Hematopoietic multipotent progenitor cell (in vitro differentiated cells): ENCODE results near the gene EPC1. TPM values are rescaled to one million over a fixed set of nuclear protein-coding genes. Genes with fewer than 3 reads are reported as not detected.
"Not testable (repeated sequence)": the region's sequence is repeated elsewhere in the genome, so short reads cannot be mapped to it uniquely, and the experiment has no call there.

ENCODE experiments used
- DNase-seq, 3 donors: peaks; one replicate each; pipeline ENCODE4 v3.0.0-alpha.2; 2011 to 2015; ENCODE audit warnings: low read depth in 2 of 3, low spot score in 2 of 3
- total RNA-seq: library from RNA; depleted of rRNA; stranded (reverse); fragments of >200 nt; gene quantifications from one replicate; pipeline ENCODE4 v1.2.3, GENCODE V29; 2012

The EPC1 gene
- total RNA-seq, 1 donor = 70.6 TPM

DNA sequence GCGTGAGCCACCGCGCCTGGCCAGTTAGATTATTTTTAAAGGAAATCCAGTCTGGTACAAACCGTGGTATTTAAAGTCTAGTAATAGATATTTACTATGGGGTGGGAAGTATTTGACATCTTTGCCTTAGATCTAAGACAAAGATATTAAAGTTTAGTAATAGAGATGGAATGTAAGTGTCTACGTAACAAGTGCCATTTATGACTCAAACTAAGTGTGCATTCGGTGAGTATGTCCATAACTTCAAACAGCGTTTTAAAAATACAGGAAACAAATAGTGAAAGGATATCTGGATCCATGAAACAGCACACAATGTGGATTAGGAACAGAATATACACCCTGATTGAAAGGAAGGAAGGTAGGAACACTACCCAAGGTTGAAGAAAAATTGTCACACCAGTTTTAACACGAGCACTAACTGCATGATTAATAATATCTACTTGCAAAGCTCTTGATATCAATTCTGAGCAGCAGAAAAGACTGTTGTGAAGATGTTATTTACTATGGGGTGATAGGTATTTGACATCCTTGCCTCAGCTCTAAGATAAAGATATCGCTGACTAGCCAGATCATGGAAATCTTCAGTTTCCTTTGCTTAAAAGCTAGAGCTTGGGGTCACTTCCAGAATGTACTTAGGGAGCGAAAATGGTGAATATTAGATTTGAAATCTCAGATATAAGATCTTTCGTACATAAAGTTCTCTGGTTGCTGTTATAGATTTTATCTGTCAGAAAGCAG is 48.7 kb downstream of the EPC1 start:
- DNase-seq = no peak

DNA sequence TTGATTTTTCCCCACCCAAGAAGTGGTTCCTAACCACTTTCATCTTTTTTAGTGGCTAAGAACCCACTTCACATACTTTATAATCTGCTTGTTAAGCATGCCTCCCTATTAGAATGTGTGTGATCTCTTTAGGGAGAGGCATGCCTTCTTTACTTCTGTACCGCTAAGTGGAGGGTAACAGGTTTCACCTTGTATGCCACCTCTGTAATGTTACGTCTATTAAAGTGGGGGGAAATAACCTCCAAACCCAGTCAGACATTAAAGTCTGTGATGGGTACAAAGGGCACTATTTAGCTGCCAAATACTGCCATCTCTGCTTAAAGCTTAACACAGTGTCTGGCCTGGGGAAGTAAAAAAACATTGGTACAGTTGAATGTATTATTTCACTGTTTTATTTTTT is 51.9 kb downstream of the EPC1 start:
- DNase-seq = no peak

DNA sequence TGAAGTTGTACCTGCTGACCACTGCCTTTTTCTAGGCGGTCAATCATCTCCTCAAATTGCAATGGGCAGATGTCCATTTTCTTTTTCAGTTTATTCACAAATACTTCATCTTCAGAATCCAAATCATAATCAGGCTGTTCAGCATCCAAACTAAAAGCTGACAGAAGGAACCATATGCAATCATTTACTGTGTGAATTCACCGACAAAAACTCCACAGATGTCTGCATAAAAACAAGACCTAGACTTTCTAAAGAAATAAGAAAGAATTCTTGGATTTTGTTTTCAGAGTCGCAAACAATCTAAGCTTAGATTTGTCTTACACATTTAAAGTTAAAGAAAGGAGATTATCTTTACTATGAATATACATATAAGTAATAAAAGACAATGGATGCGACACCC is 53.4 kb downstream of the EPC1 start:
- DNase-seq = no peak

DNA sequence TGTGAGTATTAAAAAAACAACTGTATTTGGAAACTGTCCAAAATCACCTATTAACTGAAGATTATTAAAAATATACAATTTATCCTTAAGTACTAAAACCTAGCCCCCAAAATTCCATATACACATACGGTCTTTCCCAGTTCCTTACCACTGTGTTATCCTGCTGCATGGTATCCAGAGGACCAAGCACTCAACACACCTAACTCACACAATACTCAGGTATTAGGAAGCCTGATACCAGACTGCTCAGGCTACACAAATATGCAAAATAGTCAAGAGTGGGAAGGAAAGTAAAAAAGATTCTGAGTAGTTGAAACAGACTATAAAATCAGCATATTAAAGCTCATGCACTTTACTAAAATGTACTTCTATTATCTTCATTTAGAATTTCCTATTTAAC is 67.2 kb downstream of the EPC1 start:
- DNase-seq = no peak

DNA sequence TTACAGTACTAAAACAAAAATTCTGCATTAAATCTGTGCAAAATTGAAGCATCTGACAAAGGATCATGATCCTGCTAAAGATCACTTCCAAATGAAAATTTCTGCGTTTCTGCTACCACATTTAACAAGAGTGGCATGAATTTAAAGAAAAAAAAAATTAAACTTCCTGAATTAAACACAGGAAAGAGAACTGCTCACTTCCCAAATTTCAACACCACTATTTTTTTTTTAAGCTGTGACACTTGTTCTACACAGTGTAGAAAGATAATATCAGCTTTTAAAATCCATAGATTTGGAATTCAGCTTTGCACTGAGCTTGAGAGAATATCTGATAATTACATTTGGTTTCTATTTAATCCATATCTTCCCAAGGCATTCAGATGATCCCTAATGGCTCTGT is 73.6 kb downstream of the EPC1 start:
- no peak for DNase-seq

DNA sequence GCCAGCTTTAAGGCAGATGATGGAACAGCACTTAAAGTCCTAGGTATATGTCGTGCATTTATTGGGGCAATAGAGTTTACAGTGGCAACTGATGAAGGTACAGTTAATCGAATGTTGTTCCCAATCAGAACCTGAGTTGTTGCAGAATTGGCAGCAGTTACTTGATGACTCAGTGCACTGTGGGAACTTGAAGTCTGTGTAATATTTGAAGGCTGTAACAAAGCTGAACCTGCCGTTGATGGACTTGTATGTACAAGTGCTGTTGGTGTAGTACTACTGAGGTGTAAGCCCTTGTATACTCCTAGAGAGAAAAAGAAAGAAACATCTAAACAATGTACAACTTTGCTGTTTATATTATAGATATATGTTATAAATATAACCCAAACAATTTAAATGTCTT is 75.3 kb downstream of the EPC1 start:
- DNase-seq = no peak

DNA sequence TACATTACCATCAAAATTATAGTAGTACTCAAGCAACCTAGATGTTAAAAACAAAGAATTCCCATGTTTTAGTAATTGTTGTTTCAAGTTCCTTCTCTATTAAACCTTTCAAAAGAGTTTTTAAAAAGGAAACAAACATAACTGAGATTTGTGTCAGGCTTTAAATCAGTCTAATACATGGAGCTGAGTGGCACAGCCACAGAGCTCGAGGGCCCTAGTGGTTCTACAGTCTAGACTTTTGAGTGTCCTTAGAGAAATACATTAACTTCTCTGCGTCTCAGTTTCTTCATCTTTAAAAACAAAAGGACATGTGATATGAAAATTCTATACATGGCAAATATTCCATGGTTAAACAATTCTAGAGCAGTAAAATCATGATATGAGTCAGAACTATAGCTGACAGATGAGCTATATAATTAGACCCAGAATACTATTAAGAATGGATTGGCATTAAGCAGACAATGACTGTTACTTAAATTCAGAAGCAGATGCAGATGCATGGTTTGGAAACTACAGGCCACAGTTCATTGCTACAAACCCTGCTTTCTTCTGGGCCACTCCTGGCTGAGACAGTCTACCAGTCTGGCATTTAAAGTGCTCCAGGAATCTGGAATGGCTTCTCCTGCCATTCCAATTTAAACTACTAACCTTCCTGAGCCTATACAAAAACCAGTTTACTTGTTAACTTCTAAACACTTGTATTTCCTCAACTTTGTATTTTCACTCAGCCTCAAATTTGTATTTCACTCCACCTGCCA is 77.4 kb downstream of the EPC1 start:
- DNase-seq = no peak

DNA sequence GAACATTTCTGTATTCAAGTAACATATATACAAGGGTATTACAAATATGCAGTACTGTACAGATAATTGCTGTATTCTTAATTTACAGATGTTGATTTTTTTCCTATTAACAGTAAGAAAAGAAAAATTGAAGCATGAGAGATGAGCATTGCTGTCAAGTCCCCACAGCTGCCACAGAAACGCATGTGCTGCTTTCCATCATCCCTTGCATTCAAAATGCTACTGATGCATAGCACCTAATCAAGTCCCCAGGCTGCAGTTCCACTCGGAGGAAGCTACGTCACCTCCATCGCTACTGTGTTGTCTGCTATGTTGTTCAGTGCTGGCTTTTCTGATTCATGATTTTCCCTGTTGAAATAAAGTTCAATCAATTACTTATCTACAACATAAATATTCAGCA is 78.2 kb downstream of the EPC1 start:
- DNase-seq = no peak

DNA sequence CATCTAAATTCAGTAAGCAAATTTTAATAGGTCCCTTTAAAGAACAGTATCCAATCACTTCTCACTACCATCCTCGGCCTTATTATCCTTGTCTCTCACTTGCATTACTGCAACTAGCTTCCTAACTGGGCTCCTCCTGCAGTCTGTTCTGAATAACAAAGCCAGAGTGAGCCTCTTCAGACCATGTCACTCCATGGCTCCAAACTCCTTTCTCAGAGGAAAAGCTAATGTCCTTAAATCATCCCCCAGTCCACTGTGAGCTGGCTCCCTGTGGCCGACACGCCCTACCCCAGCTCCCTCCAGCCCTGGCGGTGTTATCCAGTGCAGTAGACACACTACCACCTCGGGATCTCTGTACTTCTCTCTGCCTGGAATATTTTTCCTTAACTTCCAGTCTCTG is 80.0 kb downstream of the EPC1 start:
- no peak for DNase-seq

DNA sequence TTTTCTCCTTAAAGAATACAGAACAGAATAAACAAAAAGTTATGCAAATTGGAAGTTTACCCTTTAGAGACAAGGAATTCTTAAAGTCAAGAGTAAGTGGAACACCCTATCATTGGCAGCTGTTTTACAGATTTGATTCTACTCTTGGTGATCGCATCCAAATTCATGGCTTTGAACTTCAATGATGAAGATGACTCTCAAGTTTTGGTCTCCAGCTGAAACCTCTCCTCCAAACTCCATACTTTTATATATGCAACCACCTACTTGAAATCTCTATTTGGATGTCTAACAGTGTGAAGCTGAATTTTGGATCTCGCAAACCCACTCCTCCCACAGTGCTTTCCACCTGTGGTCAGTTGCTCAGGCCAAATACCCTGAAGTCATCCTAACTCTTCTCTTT is 80.4 kb downstream of the EPC1 start:
- DNase-seq = no peak

DNA sequence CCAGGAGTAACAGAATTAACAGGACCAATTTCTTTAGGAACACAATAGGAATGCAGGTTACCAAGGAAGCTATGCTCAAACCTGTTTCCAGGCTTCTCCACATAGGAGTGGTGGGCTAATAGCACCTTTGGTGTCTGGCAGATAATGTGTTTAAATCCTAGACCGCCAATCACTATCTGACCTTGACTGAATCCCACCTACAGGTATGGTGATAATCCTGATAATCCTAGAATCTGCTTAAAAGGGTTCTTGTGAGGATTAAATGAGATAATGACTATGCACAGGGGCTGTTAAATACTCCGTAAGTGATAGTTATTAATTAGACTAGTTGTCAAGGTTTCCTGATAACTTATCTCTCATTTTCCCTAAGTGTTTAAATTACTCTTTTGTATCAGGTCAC is 81.2 kb downstream of the EPC1 start:
- DNase-seq = no peak

DNA sequence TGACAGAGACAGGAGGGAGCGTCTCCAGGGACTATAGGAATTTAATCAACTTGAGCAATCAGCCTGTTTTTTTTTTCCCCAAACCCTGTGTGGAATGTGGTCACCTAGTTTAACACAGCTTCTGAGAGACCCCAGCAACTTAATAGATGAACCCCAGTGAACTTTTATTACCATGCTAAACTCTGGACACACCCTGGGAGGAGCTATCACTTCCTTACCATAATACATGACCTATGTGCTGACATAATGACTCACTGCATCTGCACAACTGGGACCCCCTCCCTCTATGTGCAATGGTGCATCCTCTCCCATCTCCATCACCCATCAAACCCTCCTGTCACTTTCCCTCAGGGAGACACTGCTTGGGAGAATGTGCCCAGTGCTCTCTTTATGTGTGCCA is 83.7 kb downstream of the EPC1 start:
- DNase-seq = no peak

DNA sequence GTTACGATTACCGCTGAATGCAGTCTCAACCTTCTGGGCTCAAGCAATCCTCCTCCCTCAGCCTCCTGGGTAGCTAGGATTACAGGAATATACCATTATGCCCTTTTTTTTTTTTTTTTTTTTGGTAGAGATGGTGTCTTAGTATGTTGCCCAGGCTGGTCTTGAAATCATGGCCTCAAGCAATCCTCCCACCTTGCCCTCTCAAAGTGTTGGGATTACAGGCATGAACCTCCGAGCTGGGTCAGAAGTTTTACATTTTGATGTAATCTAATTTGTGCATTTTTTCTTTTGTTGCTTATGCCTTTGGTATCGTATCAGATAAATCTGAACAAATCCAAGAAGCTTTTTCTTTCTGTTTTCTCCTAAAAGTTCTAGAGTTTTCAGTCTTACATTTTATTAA is 87.4 kb downstream of the EPC1 start:
- DNase-seq = no peak

DNA sequence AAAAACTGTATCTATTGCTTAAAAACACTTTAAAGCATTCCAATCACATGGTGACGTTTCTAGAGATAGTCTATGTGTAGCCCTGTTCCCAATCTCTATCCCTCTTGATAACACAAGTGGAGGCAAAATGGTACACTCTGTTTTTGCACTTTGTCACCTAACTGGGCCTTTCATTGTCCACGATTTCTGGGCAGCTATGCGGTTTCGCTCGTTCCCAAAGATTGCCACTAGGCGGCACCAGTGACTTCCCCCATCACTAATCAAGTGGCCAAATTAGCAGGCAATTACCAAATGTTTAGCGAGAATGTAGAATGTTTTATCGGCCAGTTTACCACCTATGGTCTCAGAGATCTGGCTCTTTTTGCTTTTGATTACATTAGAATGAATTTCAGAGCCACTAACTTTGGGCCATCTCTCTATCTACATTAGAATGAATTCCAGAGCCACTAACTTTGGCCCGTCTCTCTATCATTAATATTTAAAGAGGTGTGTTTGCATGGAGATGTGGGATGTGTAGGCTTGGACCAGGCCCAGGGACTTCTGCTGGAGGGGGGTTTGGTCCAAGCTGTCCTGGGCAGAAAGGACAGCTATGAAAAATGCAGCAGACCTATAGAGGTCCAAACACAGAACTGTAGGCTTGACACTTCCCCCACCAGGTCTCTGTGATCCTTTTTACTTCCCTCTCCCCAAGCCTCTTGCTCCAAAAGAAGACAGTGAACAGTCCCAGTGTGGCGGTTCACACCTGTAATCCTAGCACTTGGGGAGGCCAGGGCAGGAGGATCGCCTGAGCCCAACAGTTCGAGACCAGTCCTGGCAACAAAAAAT is 90.1 kb downstream of the EPC1 start:
- DNase-seq = peak; percentile 46 to 79 (median 59)

DNA sequence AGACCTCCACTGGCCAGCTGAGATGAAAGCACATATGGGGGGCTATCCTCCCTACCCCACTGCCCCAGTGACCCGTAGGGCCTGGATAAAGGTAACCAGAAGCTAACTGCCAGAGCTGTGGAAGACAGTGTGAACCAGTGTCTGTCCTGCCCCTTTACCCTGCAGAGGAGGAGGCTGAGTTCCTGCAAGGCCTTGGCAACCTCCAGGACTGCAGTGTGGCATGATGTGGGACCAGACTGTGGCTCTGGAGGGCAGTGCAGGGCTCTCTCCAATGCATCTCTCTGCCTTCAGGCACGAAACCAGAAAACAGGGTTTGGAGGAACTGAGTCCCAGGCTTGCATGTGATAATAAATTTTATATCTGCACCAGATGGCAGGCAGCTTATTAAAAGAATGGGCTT is 93.1 kb downstream of the EPC1 start:
- DNase-seq = no peak

DNA sequence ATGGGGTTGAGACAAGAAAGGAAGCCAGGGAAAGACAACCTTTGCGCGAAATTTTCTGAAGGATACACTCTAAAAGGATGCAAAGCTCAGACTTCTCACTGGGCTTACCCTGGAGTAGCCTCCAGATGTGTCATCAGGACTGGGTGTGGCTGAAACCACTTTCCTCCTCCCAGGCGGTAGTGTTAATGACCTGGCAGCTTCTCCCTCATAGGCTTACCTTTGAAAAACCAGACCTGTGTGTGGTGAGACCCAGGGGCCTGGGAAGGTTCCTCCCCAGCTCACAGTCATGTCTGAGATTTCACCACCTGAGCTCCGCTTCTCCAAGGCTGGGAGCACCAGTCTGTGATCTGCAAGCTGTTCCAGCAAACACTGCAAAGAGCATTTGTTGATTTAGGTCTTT is 93.7 kb downstream of the EPC1 start:
- no peak for DNase-seq

DNA sequence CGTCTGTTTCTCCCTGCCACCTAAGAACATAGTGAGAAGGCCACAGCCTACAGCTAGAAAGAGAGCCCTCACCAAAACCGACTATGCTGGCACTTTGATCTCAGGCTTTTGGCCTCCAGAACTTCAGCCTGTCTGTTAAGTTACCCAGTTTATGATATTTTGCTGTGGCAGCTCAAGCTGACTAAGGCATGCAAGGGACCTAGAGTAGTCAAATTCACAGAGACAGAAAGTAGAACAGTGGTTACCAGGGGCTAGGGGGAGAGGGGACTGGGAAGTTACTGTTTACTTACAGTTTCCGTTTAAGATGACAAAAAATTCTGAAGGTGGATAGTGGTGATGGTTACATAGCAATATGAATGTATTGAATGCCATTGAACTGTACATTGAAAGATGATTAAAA is 96.5 kb downstream of the EPC1 start:
- not testable (repeated sequence) for DNase-seq

DNA sequence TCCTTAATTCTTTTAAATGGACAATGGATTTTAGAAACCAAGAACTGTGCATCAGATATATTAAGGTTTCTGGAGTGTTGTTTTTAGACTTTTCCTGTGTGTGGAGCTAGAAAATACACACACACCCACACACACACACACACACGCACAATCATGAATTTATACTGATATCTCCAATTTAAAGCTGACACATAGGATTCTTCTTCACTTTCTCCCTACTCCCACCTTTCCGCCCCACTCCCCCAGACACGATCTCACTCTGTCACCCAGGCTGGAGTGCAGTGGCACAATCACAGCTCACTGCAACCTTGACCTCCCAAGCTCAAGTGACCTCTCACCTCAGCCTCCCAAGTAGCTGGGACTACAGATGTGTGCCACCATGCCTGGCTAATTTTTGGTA is 100.3 kb downstream of the EPC1 start:
- no peak for DNase-seq

DNA sequence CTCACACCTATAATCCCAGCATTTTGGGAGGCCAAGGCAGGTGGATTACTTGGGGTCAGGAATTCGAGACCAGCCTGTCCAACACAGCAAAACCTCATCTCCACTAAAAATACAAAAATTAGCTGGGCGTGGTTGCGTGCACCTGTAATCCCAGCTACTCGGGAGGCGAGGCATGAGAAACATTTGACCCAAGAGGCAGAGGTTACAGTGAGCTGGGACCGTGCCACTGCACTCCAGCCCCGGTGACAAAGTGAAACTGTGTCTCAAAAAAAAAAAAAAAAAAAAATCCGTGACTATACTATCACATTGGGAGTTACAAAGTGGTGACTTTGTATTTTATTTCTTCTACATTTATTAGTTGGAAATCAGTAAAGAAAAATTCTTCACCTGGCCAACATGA is 101.2 kb downstream of the EPC1 start:
- DNase-seq = no peak

DNA sequence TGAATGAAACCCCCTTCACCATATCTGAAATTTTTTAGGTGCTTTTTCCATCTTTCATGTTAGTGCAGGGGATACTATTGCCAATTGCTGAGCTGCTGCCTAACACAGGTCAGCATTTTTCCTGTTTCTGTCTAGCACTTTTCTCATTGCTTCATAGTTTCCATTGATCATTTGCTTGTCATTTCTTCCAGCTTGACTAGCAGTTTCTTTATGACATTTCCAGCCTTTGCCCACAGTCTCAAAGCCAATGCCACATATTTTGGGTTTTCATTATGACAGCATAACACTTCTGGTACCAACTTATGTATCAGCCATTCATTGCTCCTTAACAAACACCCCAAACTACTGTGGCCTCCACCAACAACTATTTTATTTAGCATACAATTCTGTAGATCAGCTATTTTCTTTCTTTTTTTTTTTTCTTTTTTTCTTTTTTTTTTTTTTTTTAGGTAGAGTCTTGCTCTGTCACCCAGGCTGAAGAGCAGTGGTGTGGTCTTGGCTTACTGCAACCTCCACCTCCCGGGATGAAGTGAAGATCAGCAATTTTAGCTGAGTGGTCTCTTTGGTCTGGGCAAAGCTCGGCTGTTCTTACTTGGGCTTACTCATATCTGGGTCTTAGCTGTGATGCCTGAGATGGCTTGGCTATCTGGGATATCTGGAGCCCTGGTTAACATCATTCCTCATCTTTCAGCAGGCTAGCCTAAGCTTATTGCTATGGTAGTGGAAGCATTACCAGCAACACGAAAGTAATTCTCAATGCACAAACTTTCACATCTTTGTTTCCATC is 102.3 kb downstream of the EPC1 start:
- no peak for DNase-seq

DNA sequence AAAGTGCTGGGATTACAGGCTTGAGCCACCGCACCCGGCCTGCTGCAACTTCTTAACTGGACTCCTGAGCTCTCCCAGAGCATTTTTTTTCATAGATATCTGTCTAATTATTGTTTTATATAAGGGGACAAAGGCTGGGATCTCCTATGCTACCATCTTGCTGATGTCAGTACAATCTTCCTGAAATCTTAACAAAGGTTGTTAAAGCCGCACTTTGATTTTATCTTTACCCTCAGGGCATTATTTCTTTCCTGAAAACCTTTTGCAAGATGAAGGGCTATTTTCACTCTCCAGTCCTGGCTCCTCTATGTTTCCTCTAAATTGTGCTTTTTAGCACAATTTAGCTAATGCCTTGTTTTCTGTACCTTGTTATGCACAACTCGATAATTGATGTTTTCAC is 102.9 kb downstream of the EPC1 start:
- no peak for DNase-seq
